A549 treated with RU486 at 1 μM for 4 hours (cell line): ENCODE data around the gene MRNIP. TPM values are rescaled to one million over a fixed set of nuclear protein-coding genes. Genes with fewer than 3 reads are reported as not detected.

Experiments used
- total RNA-seq: library from RNA; stranded (reverse); fragments of 200-300 nt; extraction: Qiagen RNA extraction; gene quantifications from 5 replicates; pipeline ENCODE4 v1.2.3, GENCODE V29; 2022; ENCODE audit warnings: low read depth

Gene MRNIP, protein sequence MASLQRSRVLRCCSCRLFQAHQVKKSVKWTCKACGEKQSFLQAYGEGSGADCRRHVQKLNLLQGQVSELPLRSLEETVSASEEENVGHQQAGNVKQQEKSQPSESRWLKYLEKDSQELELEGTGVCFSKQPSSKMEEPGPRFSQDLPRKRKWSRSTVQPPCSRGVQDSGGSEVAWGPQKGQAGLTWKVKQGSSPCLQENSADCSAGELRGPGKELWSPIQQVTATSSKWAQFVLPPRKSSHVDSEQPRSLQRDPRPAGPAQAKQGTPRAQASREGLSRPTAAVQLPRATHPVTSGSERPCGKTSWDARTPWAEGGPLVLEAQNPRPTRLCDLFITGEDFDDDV
- total RNA-seq: 13.5 to 20.0 TPM (median 14.6 TPM) in 5 replicates

DNA sequence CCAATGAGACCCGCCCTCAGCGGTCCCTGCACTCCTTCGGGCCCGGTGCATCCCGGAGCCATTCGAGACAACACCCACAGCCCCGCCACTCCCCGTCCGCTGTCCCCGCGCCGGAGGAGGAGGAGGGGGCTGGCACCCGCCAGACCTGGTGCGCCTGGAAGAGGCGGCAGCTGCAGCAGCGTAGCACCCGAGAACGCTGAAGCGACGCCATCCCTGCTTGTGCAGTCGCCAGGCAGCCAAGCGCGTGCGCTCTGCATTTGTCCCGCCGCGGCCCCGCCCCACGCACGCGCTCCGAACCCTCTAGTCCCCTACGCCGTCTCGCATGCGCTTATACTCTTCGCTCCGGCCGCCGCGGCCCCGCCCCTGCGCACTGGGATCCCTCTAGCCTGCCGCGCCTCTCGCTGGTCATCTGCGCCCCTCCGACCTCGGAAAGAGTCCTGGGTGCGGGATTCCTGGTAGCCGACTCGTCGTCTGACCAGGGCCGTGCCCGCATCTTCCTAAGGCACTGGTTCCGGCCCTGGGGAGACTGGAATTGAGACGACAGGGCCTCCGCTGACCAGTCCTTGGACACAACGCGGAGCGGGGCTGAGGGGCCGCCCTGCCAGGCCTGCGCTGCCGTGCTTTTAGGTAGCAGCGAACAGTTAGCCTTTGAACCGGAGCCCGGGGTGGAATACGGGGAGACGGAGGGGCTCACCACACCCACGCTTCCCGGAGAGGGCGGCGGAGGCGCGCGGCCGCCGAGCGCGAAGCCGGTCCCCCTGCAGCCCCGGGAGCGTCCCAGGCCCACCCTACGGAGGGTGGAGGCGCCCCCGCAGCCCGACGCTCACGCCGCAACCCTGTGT lies at the start of gene MRNIP:
MRNIP (minus strand) TSS at position 232 of the 842 bp plus-strand sequence; CDS start at position 211, 21 bp downstream.

DNA sequence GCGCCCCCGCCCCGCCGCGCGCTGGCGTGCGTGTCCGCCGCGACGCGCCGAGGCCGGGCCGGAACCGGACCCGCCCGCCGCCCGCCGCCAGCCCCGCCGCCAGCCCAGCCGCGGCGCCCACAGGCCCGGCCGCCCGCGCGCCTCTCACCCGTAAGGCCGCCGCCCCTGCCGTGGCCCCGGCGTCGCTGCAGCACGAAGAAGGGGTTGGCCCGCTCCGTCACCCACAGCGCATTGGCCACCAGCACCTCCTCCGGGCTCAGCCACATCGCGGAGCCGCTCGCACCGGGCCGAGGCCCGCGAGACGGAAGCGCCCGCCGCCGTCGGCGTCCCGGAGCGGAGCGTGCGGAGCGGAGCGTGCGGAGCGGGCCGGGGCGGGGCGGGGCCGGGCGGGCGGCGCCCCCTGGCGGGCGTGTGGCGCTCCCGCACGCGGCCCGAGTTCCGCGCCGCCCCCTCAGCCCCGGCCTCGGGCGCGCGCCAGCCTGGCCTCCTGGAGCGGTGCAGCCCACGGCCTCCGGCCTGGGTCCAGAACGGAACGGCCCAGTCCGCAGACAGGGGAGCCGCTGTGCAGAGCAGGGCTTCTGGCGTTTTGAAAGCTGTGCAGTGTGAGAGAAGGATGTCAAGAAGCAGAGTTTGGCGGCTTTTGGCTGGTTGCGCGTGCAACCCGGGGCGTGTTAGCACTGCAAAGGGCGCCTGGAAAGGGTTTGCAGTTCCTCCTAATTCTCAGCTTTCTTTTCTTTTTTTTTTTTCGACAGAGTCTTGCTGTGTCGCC lies 49.1 kb upstream of the MRNIP start, which contains the start of gene TBC1D9B:
TBC1D9B (minus strand) TSS at position 342 of the 769 bp plus-strand sequence; CDS start at position 266, 76 bp downstream.

DNA sequence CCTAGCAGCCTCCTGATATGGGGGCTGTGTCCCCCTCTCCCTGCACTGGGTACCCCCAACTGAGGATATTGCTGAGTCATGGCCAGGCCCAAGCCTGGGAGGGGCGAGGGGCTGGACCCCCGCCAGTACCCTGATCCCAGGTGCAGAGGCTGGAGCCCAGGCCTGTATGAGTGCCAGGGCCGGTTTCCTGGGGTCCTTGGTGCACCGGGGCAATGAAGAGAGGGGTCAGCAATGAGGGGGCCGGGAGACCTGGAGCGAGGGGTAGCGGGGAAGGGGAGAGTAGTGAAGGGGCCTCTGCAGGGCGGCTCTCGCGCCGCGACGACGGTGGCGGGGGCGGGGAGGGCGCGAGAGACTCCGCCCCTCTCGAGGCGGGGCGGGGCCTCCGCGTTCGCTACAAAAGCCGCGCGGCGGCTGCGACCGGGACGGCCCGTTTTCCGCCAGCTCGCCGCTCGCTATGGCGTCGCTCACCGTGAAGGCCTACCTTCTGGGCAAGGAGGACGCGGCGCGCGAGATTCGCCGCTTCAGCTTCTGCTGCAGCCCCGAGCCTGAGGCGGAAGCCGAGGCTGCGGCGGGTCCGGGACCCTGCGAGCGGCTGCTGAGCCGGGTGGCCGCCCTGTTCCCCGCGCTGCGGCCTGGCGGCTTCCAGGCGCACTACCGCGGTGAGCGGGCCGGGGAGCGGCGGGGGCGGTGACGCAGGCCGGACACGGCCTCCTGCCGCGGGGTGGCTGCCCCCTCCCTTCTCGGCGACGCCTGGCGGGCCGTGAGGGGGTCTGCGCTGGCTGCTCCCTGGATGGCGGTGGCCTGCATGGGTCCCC lies 37.9 kb downstream of the MRNIP start, which contains the start of gene SQSTM1:
SQSTM1 (plus strand) TSS at position 423 of the 815 bp plus-strand sequence; CDS start at position 455, 32 bp downstream.

DNA sequence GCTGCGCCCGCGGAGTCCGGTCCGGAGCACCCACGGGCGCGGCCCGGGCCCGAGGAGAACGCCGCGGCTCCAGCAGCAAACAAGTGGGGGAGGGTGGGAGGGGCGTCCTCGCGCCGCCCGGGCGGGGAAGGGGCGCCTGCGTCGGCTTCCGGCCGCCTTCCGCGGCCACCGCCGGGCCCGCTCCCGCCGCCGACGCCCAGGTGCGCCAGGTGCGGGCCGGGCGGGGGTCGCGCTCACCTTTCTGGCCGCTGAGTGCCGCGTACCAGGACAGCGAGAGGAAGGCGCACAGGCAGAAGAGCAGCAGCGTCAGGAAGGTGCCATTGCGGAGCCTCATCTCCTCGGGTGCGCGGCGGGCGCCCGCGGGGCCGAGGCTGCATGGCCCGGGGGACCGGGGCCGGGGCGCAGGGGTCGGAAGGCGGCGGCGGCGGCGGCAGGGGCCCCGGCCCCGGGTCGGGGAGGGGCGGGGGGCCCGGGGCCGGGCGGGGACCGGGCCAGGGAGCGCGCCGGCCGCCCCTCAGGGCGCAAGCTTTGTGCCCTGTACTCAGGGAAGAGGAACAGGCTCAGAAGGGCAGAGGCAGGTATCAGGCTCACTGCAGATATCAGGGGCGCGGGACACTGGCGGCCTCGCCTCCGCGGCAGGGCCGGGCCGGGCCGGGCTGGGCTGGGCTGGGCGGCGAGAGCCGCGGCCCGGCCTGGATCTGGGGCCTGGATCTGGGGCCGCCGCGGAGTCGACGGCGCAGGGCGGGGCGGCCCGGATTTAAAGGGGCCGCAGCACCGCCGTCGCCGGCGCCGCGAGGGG lies 52.2 kb downstream of the MRNIP start, which contains the start of gene MGAT4B:
MGAT4B (minus strand) TSS at position 617 of the 799 bp plus-strand sequence; CDS start at position 334, 283 bp downstream.

GRCh38 chr5:179793468-179794139 lies 65.0 kb downstream of the MRNIP start, which contains the start of gene LTC4S:
Gene LTC4S, plus strand, starts transcription at chr5:179793986. Its CDS starts 95 bp downstream, at chr5:179794081.

Other genes with a start within 250 kb of the MRNIP start
- 455 to 602 TPM (median 495 TPM) in 5 replicates for gene HNRNPH1, start 235.1 kb downstream of the MRNIP start, total RNA-seq
- not detected in 5 replicates for gene CBY3, start 177.8 kb downstream of the MRNIP start, total RNA-seq
- gene CANX, start 159.8 kb downstream of the MRNIP start, total RNA-seq: 337 to 420 TPM (median 355 TPM) in 5 replicates
- gene MAML1, start 126.0 kb downstream of the MRNIP start, total RNA-seq: 15.9 to 21.2 TPM (median 19.2 TPM) in 5 replicates
- 0.30 to 0.63 TPM (median 0.38 TPM) in 3 of 5 replicates, not detected in the others for gene LTC4S, start 64.8 kb downstream of the MRNIP start, total RNA-seq
- gene MGAT4B, start 52.0 kb downstream of the MRNIP start, total RNA-seq: 227 to 311 TPM (median 265 TPM) in 5 replicates
- 1,416 to 1,860 TPM (median 1,551 TPM) in 5 replicates for gene SQSTM1, start 37.9 kb downstream of the MRNIP start, total RNA-seq
- gene TBC1D9B, start 49.1 kb upstream of the MRNIP start, total RNA-seq: 51.5 to 65.6 TPM (median 59.1 TPM) in 5 replicates
- 34.7 to 44.7 TPM (median 41.7 TPM) in 5 replicates for gene RNF130, start 212.9 kb upstream of the MRNIP start, total RNA-seq